KMS-11 (cell line): ENCODE measurements around the gene RAD51B.
"Not testable (repeated sequence)": the region's sequence is repeated elsewhere in the genome, so short reads cannot be mapped to it uniquely, and the experiment has no call there.

Source experiments
- H2AFZ ChIP-seq: fragments of 200-600 bp; sonication (generic); 2 replicates; pipeline ENCODE4 v1.6.1; 2016; ENCODE audit warnings: antibody characterized with exemption, mixed run types, low read depth
- H3K27ac ChIP-seq: fragments of 200-600 bp; sonication (generic); 2 replicates; pipeline ENCODE4 v1.6.1; 2016; ENCODE audit warnings: mild to moderate bottlenecking, mixed run types
- H3K27me3 ChIP-seq: fragments of 200-600 bp; sonication (generic); 2 replicates; pipeline ENCODE4 v1.6.1; 2017; ENCODE audit warnings: mild to moderate bottlenecking, low read depth, mixed run types, moderate library complexity; ENCODE audit not compliant: insufficient read depth
- H3K36me3 ChIP-seq: fragments of 200-600 bp; sonication (generic); 2 replicates; pipeline ENCODE4 v1.6.1; 2017; ENCODE audit warnings: mild to moderate bottlenecking, mixed run types; ENCODE audit not compliant: insufficient read depth
- H3K4me1 ChIP-seq: fragments of 200-600 bp; sonication (generic); 2 replicates; pipeline ENCODE4 v1.6.1; 2016; ENCODE audit warnings: mild to moderate bottlenecking, low read depth, mixed run types; ENCODE audit not compliant: poor library complexity, severe bottlenecking
- H3K4me2 ChIP-seq: fragments of 200-600 bp; sonication (generic); 2 replicates; pipeline ENCODE4 v1.7.0; 2016; ENCODE audit warnings: mild to moderate bottlenecking, mixed run types
- H3K4me3 ChIP-seq: fragments of 200-600 bp; sonication (generic); IDR thresholded peaks from 2 replicates; pipeline ENCODE4 v1.6.1; 2017; ENCODE audit warnings: low read depth, low read length, mixed read lengths; ENCODE audit not compliant: insufficient read depth
- H3K79me2 ChIP-seq: fragments of 200-600 bp; sonication (generic); 2 replicates; pipeline ENCODE4 v1.6.1; 2016; ENCODE audit warnings: low read depth, mixed run types; ENCODE audit not compliant: insufficient read depth
- H3K9ac ChIP-seq: fragments of 200-600 bp; sonication (generic); 2 replicates; pipeline ENCODE4 v1.6.1; 2016; ENCODE audit warnings: mild to moderate bottlenecking, mixed run types
- H4K20me1 ChIP-seq: fragments of 200-600 bp; sonication (generic); 2 replicates; pipeline ENCODE4 v1.6.1; 2016; ENCODE audit warnings: mild to moderate bottlenecking, mixed run types; ENCODE audit not compliant: insufficient read depth
- TF ChIP-seq, protein P1 (sequence below): fragments of 200-600 bp; sonication (generic); conservative IDR thresholded peaks from 2 replicates; pipeline ENCODE4 v1.6.1; 2017; ENCODE audit warnings: low read depth, mild to moderate bottlenecking, antibody characterized with exemption, low read length, moderate library complexity, mixed read lengths

Gene RAD51B

GRCh38 chr14:68177728-68178127 is 358.1 kb downstream of the RAD51B start:
- no peaks in the 10 kb centered on the region for H3K79me2 ChIP-seq
- H3K27me3 ChIP-seq, result no peaks in the 10 kb centered on the region
- peaks cover 20% of the 10 kb centered on the region for H3K4me1 ChIP-seq
- H2AFZ ChIP-seq, result no peak overlapping the region
- TF ChIP-seq, protein P1, sequence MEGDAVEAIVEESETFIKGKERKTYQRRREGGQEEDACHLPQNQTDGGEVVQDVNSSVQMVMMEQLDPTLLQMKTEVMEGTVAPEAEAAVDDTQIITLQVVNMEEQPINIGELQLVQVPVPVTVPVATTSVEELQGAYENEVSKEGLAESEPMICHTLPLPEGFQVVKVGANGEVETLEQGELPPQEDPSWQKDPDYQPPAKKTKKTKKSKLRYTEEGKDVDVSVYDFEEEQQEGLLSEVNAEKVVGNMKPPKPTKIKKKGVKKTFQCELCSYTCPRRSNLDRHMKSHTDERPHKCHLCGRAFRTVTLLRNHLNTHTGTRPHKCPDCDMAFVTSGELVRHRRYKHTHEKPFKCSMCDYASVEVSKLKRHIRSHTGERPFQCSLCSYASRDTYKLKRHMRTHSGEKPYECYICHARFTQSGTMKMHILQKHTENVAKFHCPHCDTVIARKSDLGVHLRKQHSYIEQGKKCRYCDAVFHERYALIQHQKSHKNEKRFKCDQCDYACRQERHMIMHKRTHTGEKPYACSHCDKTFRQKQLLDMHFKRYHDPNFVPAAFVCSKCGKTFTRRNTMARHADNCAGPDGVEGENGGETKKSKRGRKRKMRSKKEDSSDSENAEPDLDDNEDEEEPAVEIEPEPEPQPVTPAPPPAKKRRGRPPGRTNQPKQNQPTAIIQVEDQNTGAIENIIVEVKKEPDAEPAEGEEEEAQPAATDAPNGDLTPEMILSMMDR, result no peak
- H4K20me1 ChIP-seq, result no peaks in the 10 kb centered on the region
- H3K9ac ChIP-seq, result no peak overlapping the region
- H3K27ac ChIP-seq, result no peak overlapping the region
- no peak overlapping the region for H3K4me3 ChIP-seq
- H3K36me3 ChIP-seq, result no peaks in the 10 kb centered on the region
- H3K4me2 ChIP-seq, result no peak overlapping the region

DNA sequence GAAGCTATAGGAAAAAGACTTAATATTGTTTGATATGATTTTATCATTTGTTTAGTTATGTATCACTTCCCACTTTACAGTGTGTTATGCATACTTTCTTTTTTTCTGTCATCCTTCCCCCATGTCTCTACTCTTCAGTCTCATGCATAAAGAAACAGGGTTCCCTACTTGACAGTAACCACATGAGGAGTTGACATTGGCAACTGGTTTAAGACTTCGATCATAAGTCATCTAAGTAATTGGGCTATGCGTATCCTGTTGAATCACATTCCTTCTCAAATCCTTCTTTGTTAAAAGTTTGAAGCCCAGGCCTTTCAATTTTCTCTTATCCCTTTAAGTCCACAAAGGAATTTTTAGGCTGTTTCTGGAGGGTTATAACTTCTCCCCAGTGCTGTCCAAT is 358.7 kb downstream of the RAD51B start:
- H3K4me2 ChIP-seq, result no peak overlapping the region
- H3K27ac ChIP-seq, result no peak overlapping the region
- H3K9ac ChIP-seq, result no peak overlapping the region
- H4K20me1 ChIP-seq, result no peaks in the 10 kb centered on the region
- H2AFZ ChIP-seq, result no peak overlapping the region
- H3K79me2 ChIP-seq, result no peaks in the 10 kb centered on the region
- H3K27me3 ChIP-seq, result no peaks in the 10 kb centered on the region
- TF ChIP-seq, protein P1, result no peak
- no peaks in the 10 kb centered on the region for H3K36me3 ChIP-seq
- no peak overlapping the region for H3K4me3 ChIP-seq
- peaks cover 26% of the 10 kb centered on the region for H3K4me1 ChIP-seq

GRCh38 chr14:68181519-68182326 is 362.1 kb downstream of the RAD51B start:
- Histone ChIP-seq H3K9ac (no peak overlapping the region), H3K36me3 (no peaks in the 10 kb centered on the region), H3K4me2 (peak overlapping the region; percentile 76), H2AFZ (no peak overlapping the region), H3K4me1 (peaks cover 30% of the 10 kb centered on the region), H3K27me3 (no peaks in the 10 kb centered on the region), H4K20me1 (no peaks in the 10 kb centered on the region), H3K4me3 (no peak overlapping the region), H3K27ac (no peak overlapping the region), H3K79me2 (no peaks in the 10 kb centered on the region)
- TF ChIP-seq, protein P1, result no peak

DNA sequence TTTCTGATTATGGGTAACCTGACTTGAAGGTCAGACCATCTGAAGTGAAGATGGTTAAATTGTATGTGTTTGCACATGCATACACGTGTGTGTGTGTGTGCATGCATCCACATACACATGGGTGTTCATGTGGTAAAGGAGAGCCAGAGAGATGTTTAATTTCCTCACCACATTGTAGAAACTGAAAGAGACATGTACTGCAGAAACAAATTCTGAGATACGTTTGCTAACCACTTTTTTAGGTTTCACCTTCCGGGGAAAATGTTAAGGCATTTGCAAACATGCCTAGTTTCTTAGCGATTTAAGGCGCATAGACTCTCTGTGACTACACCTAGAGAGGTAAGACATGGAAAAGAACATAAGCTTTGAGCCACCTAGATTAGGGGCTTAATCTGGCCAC is 362.9 kb downstream of the RAD51B start:
- peak overlapping the region; percentile 8; the same call in 1 of the 2 replicates for H3K27ac ChIP-seq
- no peak overlapping the region for H3K4me3 ChIP-seq
- H3K27me3 ChIP-seq, result no peaks in the 10 kb centered on the region
- H3K36me3 ChIP-seq, result no peaks in the 10 kb centered on the region
- no peak overlapping the region for H3K9ac ChIP-seq
- TF ChIP-seq, protein P1, result no peak
- H3K4me1 ChIP-seq, result peaks cover 30% of the 10 kb centered on the region
- no peak overlapping the region for H2AFZ ChIP-seq
- H4K20me1 ChIP-seq, result no peaks in the 10 kb centered on the region
- peak overlapping the region; percentile 76 for H3K4me2 ChIP-seq
- H3K79me2 ChIP-seq, result no peaks in the 10 kb centered on the region

- not testable (repeated sequence) for H2AFZ ChIP-seq, H3K79me2 ChIP-seq, H4K20me1 ChIP-seq, H3K4me2 ChIP-seq, H3K27me3 ChIP-seq, H3K4me3 ChIP-seq, H3K9ac ChIP-seq, H3K27ac ChIP-seq, H3K36me3 ChIP-seq
- peaks cover 20% of the 10 kb centered on the region for H3K4me1 ChIP-seq
Observed at GRCh38 chr14:68186500-68187276, 367.1 kb downstream of the RAD51B start.
